OCI-LY3 (cell line): ENCODE results near the gene XYLT2.
"Not testable (repeated sequence)": the region's sequence is repeated elsewhere in the genome, so short reads cannot be mapped to it uniquely, and the experiment has no call there.

Source experiments
- EZH2phosphoT487 ChIP-seq: fragments of 200-600 bp; shearing (Covaris generic); IDR thresholded peaks from 2 replicates; pipeline ENCODE4 v1.6.1; 2018; ENCODE audit warnings: antibody characterized with exemption, mixed run types, low read depth
- TF ChIP-seq, protein P1 (sequence below): fragments of 200-600, 300-600 bp; sonication (generic); IDR thresholded peaks from 2 replicates; pipeline ENCODE4 v1.5.1; 2014; ENCODE audit warnings: antibody characterized with exemption, low read length, low read depth

- TF ChIP-seq, protein P1, sequence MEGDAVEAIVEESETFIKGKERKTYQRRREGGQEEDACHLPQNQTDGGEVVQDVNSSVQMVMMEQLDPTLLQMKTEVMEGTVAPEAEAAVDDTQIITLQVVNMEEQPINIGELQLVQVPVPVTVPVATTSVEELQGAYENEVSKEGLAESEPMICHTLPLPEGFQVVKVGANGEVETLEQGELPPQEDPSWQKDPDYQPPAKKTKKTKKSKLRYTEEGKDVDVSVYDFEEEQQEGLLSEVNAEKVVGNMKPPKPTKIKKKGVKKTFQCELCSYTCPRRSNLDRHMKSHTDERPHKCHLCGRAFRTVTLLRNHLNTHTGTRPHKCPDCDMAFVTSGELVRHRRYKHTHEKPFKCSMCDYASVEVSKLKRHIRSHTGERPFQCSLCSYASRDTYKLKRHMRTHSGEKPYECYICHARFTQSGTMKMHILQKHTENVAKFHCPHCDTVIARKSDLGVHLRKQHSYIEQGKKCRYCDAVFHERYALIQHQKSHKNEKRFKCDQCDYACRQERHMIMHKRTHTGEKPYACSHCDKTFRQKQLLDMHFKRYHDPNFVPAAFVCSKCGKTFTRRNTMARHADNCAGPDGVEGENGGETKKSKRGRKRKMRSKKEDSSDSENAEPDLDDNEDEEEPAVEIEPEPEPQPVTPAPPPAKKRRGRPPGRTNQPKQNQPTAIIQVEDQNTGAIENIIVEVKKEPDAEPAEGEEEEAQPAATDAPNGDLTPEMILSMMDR = not testable (repeated sequence)
- not testable (repeated sequence) for TF ChIP-seq EZH2phosphoT487
These were observed 53.7 kb downstream of the XYLT2 start for GRCh38 chr17:50399591-50399990.
